Stimulated activated CD8-positive, alpha-beta memory T cell treated with anti-CD3 and anti-CD28 coated beads, Interleukin-15, amount 100 ng/mL, for 1 hour (primary cell): ENCODE results near the gene ST7L.

Source experiments
- DNase-seq: peaks from one replicate; pipeline ENCODE4 v3.0.0-alpha.2; 2020; ENCODE audit warnings: low read depth

The ST7L gene

DNA sequence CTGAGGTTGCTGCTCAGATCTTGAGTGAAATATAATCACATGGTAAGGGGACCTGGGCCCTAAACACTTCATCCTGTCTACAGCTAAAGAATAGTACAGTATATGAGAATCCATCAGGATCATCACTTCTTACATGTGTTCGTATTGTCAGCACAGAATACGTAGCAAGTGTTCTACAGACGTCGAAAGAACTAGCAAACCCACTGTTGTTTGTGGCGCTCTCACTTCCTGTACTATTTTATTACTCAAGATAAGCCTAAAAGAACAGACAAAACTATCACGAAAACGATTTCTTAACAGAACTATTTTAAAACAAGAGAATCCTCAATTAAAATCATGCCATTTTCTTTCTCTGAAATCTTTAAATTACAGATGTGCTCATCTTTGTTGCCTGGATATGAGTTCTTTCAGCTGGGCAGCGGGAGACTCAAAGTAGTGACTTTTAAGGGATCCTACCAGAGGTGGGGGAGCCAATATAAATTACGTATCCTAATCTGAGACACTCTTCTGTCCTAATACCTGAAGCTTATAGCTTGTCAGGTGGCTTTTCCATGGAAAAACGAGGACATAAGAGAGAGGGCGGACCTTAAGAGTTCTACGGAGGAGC is 724 bp downstream of the ST7L start:
- DNase-seq: no peak

DNA sequence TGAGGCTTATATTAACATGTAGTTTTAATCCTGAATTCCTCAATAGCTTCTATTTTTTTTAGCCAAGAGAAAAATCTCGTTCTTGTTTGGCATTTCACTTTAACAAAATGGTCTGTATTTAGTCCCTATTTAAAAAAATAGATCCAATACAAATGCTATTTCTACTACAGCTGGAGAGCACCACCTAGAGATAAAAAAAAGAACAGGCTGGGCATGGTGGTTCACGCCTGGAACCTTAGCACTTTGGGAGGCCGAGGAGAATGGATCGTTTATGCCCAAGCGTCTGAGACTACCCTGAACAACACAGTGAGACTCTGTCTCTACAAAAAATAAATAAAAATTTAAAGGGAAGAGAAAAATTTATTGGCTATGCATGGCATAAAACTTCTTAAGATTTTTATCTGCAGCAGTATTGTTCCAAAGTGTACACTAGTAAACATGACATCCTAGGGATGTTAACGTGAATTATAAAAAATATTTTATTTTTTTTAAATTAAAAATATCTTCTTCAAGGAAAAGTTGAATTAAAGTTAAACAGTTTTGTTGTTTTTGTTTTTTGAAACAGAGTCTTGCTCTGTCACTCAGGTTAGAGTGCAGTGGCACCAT is 4.4 kb downstream of the ST7L start:
- no peak for DNase-seq

- no peak for DNase-seq
Measured at GRCh38 chr1:112605633-112606327, 13.2 kb downstream of the ST7L start.

- DNase-seq: no peak
Measured at GRCh38 chr1:112603541-112603940, 15.4 kb downstream of the ST7L start.

DNA sequence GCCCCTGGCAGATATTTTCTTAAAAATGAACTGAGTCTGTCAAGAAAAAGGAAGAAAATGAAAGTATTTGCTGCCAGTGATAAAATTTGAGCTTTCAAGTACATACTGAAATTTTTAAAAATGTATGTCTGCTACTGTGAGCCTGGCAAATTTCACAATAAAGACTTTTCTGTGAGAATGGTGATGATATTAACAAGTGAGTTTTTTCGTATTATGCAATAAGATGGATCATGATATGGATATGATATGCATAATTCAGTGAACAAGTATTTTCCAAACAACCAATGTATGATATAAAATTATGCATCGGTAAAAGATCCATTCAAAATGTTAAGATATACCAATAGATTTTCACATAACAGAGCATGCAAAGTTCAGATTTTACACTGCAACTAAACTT is 15.9 kb downstream of the ST7L start:
- DNase-seq: no peak

GRCh38 chr1:112599477-112599876 is 19.5 kb downstream of the ST7L start:
- no peak for DNase-seq

GRCh38 chr1:112594208-112594876 is 24.6 kb downstream of the ST7L start:
- no peak for DNase-seq

GRCh38 chr1:112589766-112590165 is 29.2 kb downstream of the ST7L start:
- DNase-seq: no peak

- no peak for DNase-seq
Measured at GRCh38 chr1:112583366-112583765, 35.6 kb downstream of the ST7L start.

DNA sequence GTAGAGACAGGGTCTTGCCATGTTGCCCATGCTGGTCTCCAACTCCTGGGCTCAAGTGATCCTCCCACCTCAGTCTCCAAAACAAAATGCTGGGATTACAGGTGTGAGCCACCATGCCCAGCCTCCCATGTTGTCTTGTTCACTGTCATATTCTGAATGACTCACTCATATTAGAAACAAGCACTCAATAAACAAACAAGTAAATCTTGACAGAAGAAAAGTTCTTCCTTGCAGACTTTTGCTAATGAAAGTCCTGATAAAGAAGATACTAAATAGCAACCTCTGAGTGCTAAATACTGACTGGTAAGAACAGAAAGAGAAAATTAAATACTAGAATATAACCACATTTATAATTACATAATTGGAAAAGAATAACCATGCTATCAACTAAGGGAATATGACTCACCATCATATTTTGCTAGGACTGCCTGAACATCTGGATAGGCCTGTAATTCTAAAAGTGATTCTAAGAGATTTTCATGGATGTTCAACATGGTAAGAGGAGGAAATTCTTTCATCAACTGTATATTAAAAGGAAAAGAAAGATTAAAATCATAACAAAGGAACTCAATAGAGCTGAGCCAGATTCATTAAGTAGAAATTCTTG is 37.3 kb downstream of the ST7L start:
- no peak for DNase-seq

DNA sequence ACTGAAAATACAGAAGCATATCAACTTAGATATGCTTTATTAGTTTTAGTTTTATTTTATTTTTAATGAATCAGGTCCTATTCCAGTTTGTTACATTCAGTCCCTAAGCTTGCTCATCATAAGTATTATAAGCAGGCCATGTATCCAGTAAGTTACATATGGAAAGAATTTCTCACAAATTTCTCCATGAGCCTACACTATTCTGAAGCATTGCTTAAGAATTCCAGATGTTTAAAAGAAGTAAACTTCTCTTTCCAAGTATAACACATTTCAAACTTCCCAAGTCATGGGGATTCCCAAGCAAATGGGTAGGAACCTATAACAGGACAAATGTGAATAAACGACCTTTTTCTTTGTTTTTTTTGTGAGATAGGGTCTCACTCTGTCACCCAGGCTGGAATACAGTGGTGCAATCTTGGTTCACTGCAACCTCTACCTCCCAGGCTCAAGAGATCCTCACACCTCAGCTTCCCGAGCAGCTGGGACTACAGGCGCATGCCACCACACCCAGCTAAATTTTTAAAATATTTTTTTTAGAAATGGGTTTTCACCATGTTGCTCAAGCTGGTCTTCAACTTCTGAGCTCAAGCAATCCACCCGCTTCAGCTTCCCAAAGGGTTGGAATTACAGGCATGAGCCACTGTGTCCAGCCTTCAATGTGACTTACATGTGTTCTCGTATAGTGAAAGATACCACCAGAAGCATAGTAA is 39.0 kb downstream of the ST7L start:
- DNase-seq: no peak

DNA sequence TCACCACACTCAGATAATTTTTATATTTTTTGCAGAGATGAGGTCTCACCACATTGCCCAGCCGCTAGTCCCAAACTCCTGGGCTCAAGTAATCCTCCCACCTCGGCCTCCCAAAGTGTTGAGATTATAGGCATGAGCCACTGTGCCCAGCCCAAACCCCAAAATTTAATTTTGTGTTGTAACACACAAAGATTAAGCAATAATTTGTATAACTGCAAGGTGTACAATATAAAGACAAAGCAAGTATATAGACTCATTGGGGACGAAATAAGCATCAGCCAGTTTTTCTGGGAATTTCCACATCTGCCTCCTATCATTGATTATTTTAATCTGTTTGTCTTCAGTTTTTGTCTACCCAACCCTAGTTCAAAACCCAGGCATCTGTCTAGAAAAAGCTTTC is 42.7 kb downstream of the ST7L start:
- DNase-seq: no peak

GRCh38 chr1:112575154-112575804 is 43.7 kb downstream of the ST7L start:
- DNase-seq: no peak

DNA sequence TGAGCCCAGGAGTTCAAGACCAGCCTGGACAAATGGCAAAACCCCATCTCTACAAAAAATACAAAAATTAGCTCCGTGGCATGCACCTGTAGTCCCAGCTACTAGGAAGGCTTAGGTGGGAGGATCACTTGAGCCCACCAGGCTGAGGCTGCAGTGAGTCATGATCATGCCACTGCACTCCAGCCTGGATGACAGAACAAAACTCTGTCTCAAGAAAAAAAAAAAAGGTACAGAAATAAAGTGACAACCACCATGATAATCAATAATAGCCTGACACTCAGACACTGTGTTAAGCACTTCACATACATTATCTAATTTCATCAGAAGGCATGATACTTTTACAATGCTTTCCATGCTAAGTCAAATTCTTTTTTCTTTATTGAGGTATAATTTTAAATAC is 53.1 kb downstream of the ST7L start:
- DNase-seq: no peak

- DNase-seq: no peak
Measured at GRCh38 chr1:112564081-112564480, 54.9 kb downstream of the ST7L start.

DNA sequence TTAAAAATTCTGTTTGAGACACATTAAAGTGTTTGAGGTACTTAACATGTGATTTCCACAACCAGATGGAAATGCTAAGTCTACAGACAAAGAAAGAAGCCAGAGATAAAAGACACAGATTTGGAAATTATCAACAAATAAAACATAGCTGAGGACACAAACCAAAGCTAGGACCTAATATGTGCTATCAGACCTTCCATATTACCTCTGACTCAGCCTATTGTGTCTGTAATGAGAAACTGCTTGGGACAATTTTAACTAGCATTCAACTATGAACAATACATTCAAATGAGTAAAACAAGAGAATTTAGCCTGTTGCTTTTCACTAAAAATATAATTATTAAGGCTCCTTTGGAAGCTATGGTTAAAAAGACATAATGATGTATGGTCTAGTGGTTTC is 55.6 kb downstream of the ST7L start:
- DNase-seq: no peak

DNA sequence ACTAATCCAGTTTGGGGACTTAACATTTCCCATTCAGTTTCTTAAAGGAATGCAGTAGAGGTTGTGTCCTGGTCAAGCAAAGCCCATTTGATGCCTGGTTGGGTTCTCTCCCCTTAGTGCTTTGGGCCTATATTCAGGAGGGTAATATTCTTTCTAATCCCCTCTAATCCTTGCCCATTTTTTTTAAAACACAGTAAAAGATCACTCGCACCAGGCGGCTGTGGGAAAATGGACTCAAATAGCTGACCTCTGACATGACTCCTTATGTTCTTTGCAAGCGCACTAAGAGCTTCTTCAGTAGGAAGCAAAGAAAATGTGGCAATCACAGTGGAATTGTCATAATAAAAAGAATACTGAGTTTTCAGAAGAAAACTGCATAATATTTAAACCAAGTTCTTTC is 60.3 kb downstream of the ST7L start:
- no peak for DNase-seq

DNA sequence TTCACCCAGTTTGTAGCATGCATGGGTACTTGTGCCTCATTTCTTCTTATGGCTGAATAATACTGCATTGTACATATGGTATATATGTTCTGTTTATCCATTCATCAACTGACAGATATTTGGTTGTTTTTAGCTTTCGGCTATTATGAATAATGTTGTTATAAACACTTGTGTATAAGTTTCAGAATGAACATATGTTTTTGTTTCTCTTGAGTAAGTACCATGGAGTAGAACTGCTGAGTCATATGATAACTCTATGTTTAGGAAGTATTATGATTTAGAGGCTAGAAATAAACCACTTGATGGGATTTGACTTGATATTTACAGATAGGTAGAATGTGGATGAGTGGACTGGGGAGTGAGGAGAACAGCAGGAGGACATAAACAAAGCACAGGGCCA is 61.6 kb downstream of the ST7L start:
- no peak for DNase-seq

GRCh38 chr1:112554411-112554810 is 64.5 kb downstream of the ST7L start:
- DNase-seq: no peak

DNA sequence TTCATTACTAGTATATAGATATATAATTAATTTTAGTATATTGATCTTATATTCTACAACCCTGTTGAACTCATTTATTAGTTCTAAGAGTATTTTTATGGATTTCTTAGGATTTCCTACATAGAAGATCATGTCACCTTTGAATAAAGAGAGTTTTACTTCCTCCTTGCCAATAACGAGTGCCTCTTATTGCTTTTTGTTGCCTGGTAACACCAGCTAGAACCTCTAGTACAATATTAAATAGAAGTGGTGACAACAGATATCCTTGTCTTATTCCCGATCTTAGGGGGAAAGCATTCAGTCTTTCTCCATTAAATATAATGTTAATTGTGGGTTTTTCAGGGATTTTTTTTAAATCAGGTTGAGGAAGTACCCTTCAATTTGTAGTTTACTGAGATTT is 69.4 kb downstream of the ST7L start:
- DNase-seq: no peak

DNA sequence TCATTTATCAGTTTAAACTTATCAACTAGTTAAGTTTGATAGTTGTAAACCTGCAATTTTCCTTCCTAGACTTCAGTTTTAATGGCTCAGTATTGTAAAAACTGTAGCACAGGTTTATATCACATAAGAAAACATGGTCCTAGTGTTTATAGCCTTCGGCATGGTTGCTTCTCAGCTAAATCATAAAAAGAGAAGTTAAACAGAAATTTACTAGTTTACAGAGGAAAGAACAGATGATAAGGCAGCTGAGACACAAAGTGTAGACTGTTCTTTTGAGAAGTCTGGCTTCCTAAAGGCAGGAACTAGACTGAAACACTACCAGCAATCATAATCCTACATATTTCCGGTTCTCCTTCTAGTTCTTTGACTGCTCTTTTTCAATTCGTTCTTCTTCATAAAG is 70.4 kb downstream of the ST7L start:
- DNase-seq: no peak

GRCh38 chr1:112546076-112546475 is 72.9 kb downstream of the ST7L start:
- DNase-seq: no peak
